Right lobe of liver (tissue), 6 donors: ENCODE data around the gene ALDH3B1. TPM values are rescaled to one million over a fixed set of nuclear protein-coding genes. Genes with fewer than 3 reads are reported as not detected.

Experiments
- ATAC-seq, 4 donors: fragments of 200-7000 bp; cut with Tn5 transposase; one replicate each; pipeline ENCODE4 v1.9.1; 2020; ENCODE audit warnings: mild to moderate bottlenecking in 4 of 4, moderate library complexity in 4 of 4
- DNase-seq, 3 donors: peaks; one replicate each; pipeline ENCODE4 v3.0.0-alpha.2; 2020
- H3K27ac ChIP-seq, 3 donors: fragments of 200-600 bp; one replicate each; pipeline ENCODE4 v1.8.0; 2022
- H3K27me3 ChIP-seq, 2 donors: fragments of 200-600 bp; one replicate each; pipeline ENCODE4 v1.8.0; 2022
- H3K36me3 ChIP-seq, 4 donors: fragments of 200-600 bp; sonication (generic) in 1 of 4; one replicate each; pipeline versions ENCODE4 v1.5.1 to v1.8.0; 2017 to 2022; ENCODE audit warnings: control low read depth in 1 of 4
- H3K4me1 ChIP-seq, 4 donors: fragments of 200-600 bp; sonication (generic) in 1 of 4; one replicate each; pipeline versions ENCODE4 v1.5.1 to v1.8.0; 2017 to 2022; ENCODE audit warnings: control low read depth in 1 of 4
- H3K4me3 ChIP-seq, 3 donors: fragments of 200-600 bp; one replicate each; pipeline ENCODE4 v1.8.0; 2022
- H3K9me3 ChIP-seq, 4 donors: fragments of 200-600 bp; sonication (generic) in 1 of 4; one replicate each; pipeline versions ENCODE4 v1.5.1 to v1.8.0; 2017 to 2022; ENCODE audit warnings: control low read depth in 1 of 4
- CTCF ChIP-seq, 4 donors: fragments of 200-600 bp in 3 of 4; fragments of 450-650 bp in 1 of 4; IDR thresholded peaks; one replicate each; pipeline versions ENCODE4 v1.5.1 to v1.8.0; 2016 to 2022; ENCODE audit warnings: antibody characterized with exemption in 4 of 4, mild to moderate bottlenecking in 2 of 4
- POLR2A ChIP-seq: fragments of 450-650 bp; IDR thresholded peaks from one replicate; pipeline ENCODE4 v1.6.1; 2017; ENCODE audit warnings: antibody characterized with exemption, mild to moderate bottlenecking
- WGBS: methylation state at CpG from one replicate; pipeline ENCODE4 v1.1.6; 2018; ENCODE audit warnings: low coverage, low lambda C conversion rate; ENCODE audit not compliant: insufficient coverage; ENCODE audit errors: missing lambda C conversion rate; 5-methylcytosine and 5-hydroxymethylcytosine counted together
- intact Hi-C, 2 donors: fragments of 100-400 bp; cut with DNase I; formaldehyde crosslinking; loops; one replicate each; pipeline versions ENCODE4 v1.11.2 to v1.14.1; 2022
- total RNA-seq, 6 experiments: library from RNA; depleted of rRNA in 2 of 6; stranded (reverse); fragments of >200 nt in 2 of 6; fragmentation: NEBNext Ultra II Directional in 3 of 6; extraction: Animal tissue kit (Norgen Biotek cat#: 25700) in 3 of 6; gene quantifications; one replicate each; pipeline versions ENCODE4 v1.1.0 to v1.2.4, GENCODE V29; 2016 to 2023
- donor health status: DM: no; HTN: yes; CAD: no.
- donor health status: DM: no; HTN: no; CAD: no.
- donor health status: DM: no; HTN: no; CAD: no.
- donor health status: DM: no; HTN: yes; CAD: no.
- donor health status: DM: no; HTN: yes; CAD: no.

The ALDH3B1 gene
- total RNA-seq, 6 experiments from 2014 or later = 2.3 to 7.4 (median 4.4) TPM

GRCh38 chr11:68040957-68041591 lies 30.9 kb downstream of the ALDH3B1 start:
- intact Hi-C loops = no loop called here
- no peak for ATAC-seq
- DNase-seq = peak; percentile 39 to 64 (median 51)
- H3K4me1 ChIP-seq = peaks cover 0 to 36% (median 13%) of the 10 kb centered on the region in 4 donors
- no peaks in the 10 kb centered on the region for H3K36me3 ChIP-seq
- no peaks in the 10 kb centered on the region for H3K9me3 ChIP-seq
- no peak for TF ChIP-seq CTCF (IDR thresholded peaks at IDR 0.05)
- no peak for TF ChIP-seq POLR2A
- H3K4me3 ChIP-seq = peak overlapping the region; percentile 73 to 91 (median 75)
- no peaks in the 10 kb centered on the region for H3K27me3 ChIP-seq
- H3K27ac ChIP-seq = peak overlapping the region; percentile 81 to 97 (median 94)
- WGBS = no CpG with 5 or more reads among the region's 23 CpGs

- intact Hi-C loops = no loop called here
- H3K4me3 ChIP-seq = no peak overlapping the region
These were observed 31.6 kb downstream of the ALDH3B1 start for GRCh38 chr11:68041617-68042218.

GRCh38 chr11:68042219-68043028 lies 32.3 kb downstream of the ALDH3B1 start:
- H3K27ac ChIP-seq = no peak overlapping the region
- H3K36me3 ChIP-seq = no peaks in the 10 kb centered on the region
- DNase-seq (peak in 1 of 3 donors; percentile 43), ATAC-seq (no peak)
- 60% methylated on average over 1 of the region's 27 CpGs for WGBS
- intact Hi-C loops = no loop called here
- H3K4me3 ChIP-seq = no peak overlapping the region
- no peaks in the 10 kb centered on the region for H3K27me3 ChIP-seq
- TF ChIP-seq CTCF (IDR thresholded peaks at IDR 0.05) = no peak
- TF ChIP-seq POLR2A = no peak
- no peaks in the 10 kb centered on the region for H3K9me3 ChIP-seq
- peaks cover 0 to 27% (median 6%) of the 10 kb centered on the region in 4 donors for H3K4me1 ChIP-seq

More at GRCh38 chr11:68041617-68042218, 31.6 kb downstream of the ALDH3B1 start:
- no peak for ATAC-seq
- no peaks in the 10 kb centered on the region for H3K27me3 ChIP-seq
- DNase-seq = peak in 1 of 3 donors; percentile 46
- peaks cover 0 to 34% (median 10%) of the 10 kb centered on the region in 4 donors for H3K4me1 ChIP-seq
- H3K9me3 ChIP-seq = no peaks in the 10 kb centered on the region
- no peak overlapping the region for H3K27ac ChIP-seq
- WGBS = 55% methylated on average over 4 of the region's 12 CpGs
- no peaks in the 10 kb centered on the region for H3K36me3 ChIP-seq
- TF ChIP-seq POLR2A = no peak
- no peak for TF ChIP-seq CTCF (IDR thresholded peaks at IDR 0.05)

GRCh38 chr11:68043029-68043348 lies 32.9 kb downstream of the ALDH3B1 start:
- intact Hi-C loops = no loop called here
- ATAC-seq = no peak
- DNase-seq = no peak
- no peaks in the 10 kb centered on the region for H3K9me3 ChIP-seq
- H3K27me3 ChIP-seq = no peaks in the 10 kb centered on the region
- no peak overlapping the region for H3K27ac ChIP-seq
- H3K4me1 ChIP-seq = peaks cover 0 to 21% (median 3%) of the 10 kb centered on the region in 4 donors
- H3K4me3 ChIP-seq = no peak overlapping the region
- H3K36me3 ChIP-seq = no peaks in the 10 kb centered on the region
- TF ChIP-seq CTCF (IDR thresholded peaks at IDR 0.05) (no peak), POLR2A (no peak)
- WGBS = 60% methylated on average over 1 of the region's 8 CpGs
